ENCODE results near the gene KREMEN1.

KREMEN1 gene

GRCh38 chr22:29070490-29070889, 2.3 kb upstream of the KREMEN1 start:
- peaks cover 7 to 27% of the 10 kb centered on the region in 2 donors for H3K4me1 ChIP-seq (ENCODE audit: control insufficient read depth in 1 of 2, insufficient read depth in 2 of 2, low read length in 2 of 2)
- no peak overlapping the region for H3K4me3 ChIP-seq (ENCODE audit: low read depth in 1 of 2, low read length in 2 of 2)
- no peaks in the 10 kb centered on the region for H3K27me3 ChIP-seq (ENCODE audit: low read depth, low read length)
- H3K36me3 ChIP-seq (ENCODE audit: control insufficient read depth in 1 of 2, insufficient read depth in 2 of 2, low read length in 2 of 2): no peaks in the 10 kb centered on the region
- no peaks in the 10 kb centered on the region for H3K9me3 ChIP-seq (ENCODE audit: control insufficient read depth in 1 of 2, low read length in 2 of 2)
- H3K27ac ChIP-seq (ENCODE audit: low read length): no peak overlapping the region

GRCh38 chr22:29071261-29072045, 1.4 kb upstream of the KREMEN1 start:
- Histone ChIP-seq H3K36me3 (ENCODE audit: control insufficient read depth in 1 of 2, insufficient read depth in 2 of 2, low read length in 2 of 2) (no peaks in the 10 kb centered on the region), H3K4me1 (ENCODE audit: control insufficient read depth in 1 of 2, insufficient read depth in 2 of 2, low read length in 2 of 2) (peaks cover 4 to 27% of the 10 kb centered on the region in 2 donors), H3K27ac (ENCODE audit: low read length) (no peak overlapping the region), H3K9me3 (ENCODE audit: control insufficient read depth in 1 of 2, low read length in 2 of 2) (no peaks in the 10 kb centered on the region), H3K27me3 (ENCODE audit: low read depth, low read length) (no peaks in the 10 kb centered on the region), H3K4me3 (ENCODE audit: low read depth in 1 of 2, low read length in 2 of 2) (peak overlapping the region; percentile 32 to 73)

GRCh38 chr22:29072193-29072978, 449 bp upstream of the KREMEN1 start:
- H3K27me3 ChIP-seq (ENCODE audit: low read depth, low read length): no peaks in the 10 kb centered on the region
- H3K27ac ChIP-seq (ENCODE audit: low read length): no peak overlapping the region
- H3K4me1 ChIP-seq (ENCODE audit: control insufficient read depth in 1 of 2, insufficient read depth in 2 of 2, low read length in 2 of 2): peaks cover 4 to 27% of the 10 kb centered on the region in 2 donors
- H3K36me3 ChIP-seq (ENCODE audit: control insufficient read depth in 1 of 2, insufficient read depth in 2 of 2, low read length in 2 of 2): no peaks in the 10 kb centered on the region
- peak overlapping the region; percentile 32 to 73 for H3K4me3 ChIP-seq (ENCODE audit: low read depth in 1 of 2, low read length in 2 of 2)
- H3K9me3 ChIP-seq (ENCODE audit: control insufficient read depth in 1 of 2, low read length in 2 of 2): no peaks in the 10 kb centered on the region

GRCh38 chr22:29073618-29074275, 912 bp downstream of the KREMEN1 start:
- Histone ChIP-seq H3K9me3 (ENCODE audit: control insufficient read depth in 1 of 2, low read length in 2 of 2) (no peaks in the 10 kb centered on the region), H3K4me1 (ENCODE audit: control insufficient read depth in 1 of 2, insufficient read depth in 2 of 2, low read length in 2 of 2) (peaks cover 6 to 27% of the 10 kb centered on the region in 2 donors), H3K4me3 (ENCODE audit: low read depth in 1 of 2, low read length in 2 of 2) (peak overlapping the region; percentile 66 to 77), H3K27ac (ENCODE audit: low read length) (no peak overlapping the region), H3K36me3 (ENCODE audit: control insufficient read depth in 1 of 2, insufficient read depth in 2 of 2, low read length in 2 of 2) (no peaks in the 10 kb centered on the region), H3K27me3 (ENCODE audit: low read depth, low read length) (no peaks in the 10 kb centered on the region)

DNA sequence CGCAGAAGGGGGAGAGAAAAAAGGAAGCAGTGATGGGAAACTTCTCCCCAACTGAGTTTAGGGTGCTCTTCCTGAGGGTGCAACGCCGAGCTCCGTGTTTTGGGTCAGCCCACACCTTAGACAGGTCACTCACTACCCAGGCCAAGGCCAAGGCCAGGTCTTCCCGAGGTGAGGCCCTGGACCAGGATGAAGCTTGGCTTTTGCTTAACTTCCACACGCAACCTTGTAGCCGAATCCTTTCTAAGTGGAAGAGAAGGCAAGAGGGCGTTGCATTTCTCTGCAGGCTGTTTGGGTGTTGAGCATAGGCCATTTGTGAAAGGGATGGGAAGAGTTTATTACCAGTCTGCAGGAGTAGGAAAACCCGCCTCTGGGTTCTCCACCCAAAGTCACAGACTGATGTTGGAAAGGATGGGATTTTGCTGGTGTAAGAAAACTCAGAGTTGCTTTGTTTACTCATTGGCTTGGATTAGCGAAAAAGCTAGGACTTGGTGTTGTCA, 1.5 kb downstream of the KREMEN1 start:
- Histone ChIP-seq H3K27me3 (ENCODE audit: low read depth, low read length) (no peaks in the 10 kb centered on the region), H3K9me3 (ENCODE audit: control insufficient read depth in 1 of 2, low read length in 2 of 2) (no peaks in the 10 kb centered on the region), H3K27ac (ENCODE audit: low read length) (no peak overlapping the region), H3K4me3 (ENCODE audit: low read depth in 1 of 2, low read length in 2 of 2) (peak overlapping the region; percentile 66 to 77), H3K4me1 (ENCODE audit: control insufficient read depth in 1 of 2, insufficient read depth in 2 of 2, low read length in 2 of 2) (peaks cover 7 to 27% of the 10 kb centered on the region in 2 donors), H3K36me3 (ENCODE audit: control insufficient read depth in 1 of 2, insufficient read depth in 2 of 2, low read length in 2 of 2) (no peaks in the 10 kb centered on the region)

GRCh38 chr22:29078036-29078868, 5.4 kb downstream of the KREMEN1 start:
- Histone ChIP-seq H3K4me1 (ENCODE audit: control insufficient read depth in 1 of 2, insufficient read depth in 2 of 2, low read length in 2 of 2) (peaks cover 3 to 13% of the 10 kb centered on the region in 2 donors), H3K4me3 (ENCODE audit: low read depth in 1 of 2, low read length in 2 of 2) (no peak overlapping the region), H3K9me3 (ENCODE audit: control insufficient read depth in 1 of 2, low read length in 2 of 2) (no peaks in the 10 kb centered on the region), H3K27me3 (ENCODE audit: low read depth, low read length) (no peaks in the 10 kb centered on the region), H3K27ac (ENCODE audit: low read length) (no peak overlapping the region), H3K36me3 (ENCODE audit: control insufficient read depth in 1 of 2, insufficient read depth in 2 of 2, low read length in 2 of 2) (no peaks in the 10 kb centered on the region)

- H3K27me3 ChIP-seq (ENCODE audit: low read depth, low read length): no peaks in the 10 kb centered on the region
- no peak overlapping the region for H3K27ac ChIP-seq (ENCODE audit: low read length)
- H3K4me1 ChIP-seq (ENCODE audit: control insufficient read depth in 1 of 2, insufficient read depth in 2 of 2, low read length in 2 of 2): peaks cover 3 to 7% of the 10 kb centered on the region in 2 donors
- no peak overlapping the region for H3K4me3 ChIP-seq (ENCODE audit: low read depth in 1 of 2, low read length in 2 of 2)
- H3K9me3 ChIP-seq (ENCODE audit: control insufficient read depth in 1 of 2, low read length in 2 of 2): no peaks in the 10 kb centered on the region
- H3K36me3 ChIP-seq (ENCODE audit: control insufficient read depth in 1 of 2, insufficient read depth in 2 of 2, low read length in 2 of 2): no peaks in the 10 kb centered on the region
Observed at GRCh38 chr22:29078869-29079207, 6.0 kb downstream of the KREMEN1 start.

DNA sequence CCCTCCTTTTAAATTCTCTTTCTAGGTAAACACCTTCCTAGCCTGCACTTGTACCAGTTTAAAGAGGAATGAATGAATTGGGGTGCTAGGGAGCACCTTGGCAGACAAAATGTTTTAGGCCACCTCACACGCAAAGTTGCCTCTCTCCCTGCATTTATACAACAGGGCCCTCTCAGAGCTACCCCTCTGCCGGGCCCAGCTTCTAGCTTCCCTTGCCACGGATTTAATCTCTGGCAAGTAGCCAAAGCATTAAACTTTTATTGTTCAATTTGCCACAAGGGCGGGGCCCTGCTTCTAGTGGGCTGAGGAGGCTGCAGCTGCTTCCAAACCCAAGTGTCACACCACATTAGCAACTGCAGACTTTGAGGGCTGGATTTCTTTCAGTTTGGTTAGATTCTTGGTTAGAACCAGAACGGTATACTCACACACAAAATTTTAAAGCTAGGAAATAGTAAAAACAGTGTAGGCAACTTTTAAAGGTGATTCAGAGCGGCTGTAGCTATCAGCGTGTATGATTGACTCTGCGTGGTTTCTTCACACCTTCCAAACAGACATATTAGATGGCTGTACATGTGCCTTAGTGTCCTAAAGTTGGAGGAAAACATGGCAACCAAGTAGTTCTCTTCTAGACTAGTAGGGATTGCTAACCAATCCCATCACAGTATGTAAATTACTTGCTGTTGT, 6.5 kb downstream of the KREMEN1 start:
- peaks cover 2 to 3% of the 10 kb centered on the region in 2 donors for H3K4me1 ChIP-seq (ENCODE audit: control insufficient read depth in 1 of 2, insufficient read depth in 2 of 2, low read length in 2 of 2)
- H3K4me3 ChIP-seq (ENCODE audit: low read depth in 1 of 2, low read length in 2 of 2): no peak overlapping the region
- no peak overlapping the region for H3K27ac ChIP-seq (ENCODE audit: low read length)
- H3K27me3 ChIP-seq (ENCODE audit: low read depth, low read length): no peaks in the 10 kb centered on the region
- no peaks in the 10 kb centered on the region for H3K36me3 ChIP-seq (ENCODE audit: control insufficient read depth in 1 of 2, insufficient read depth in 2 of 2, low read length in 2 of 2)
- no peaks in the 10 kb centered on the region for H3K9me3 ChIP-seq (ENCODE audit: control insufficient read depth in 1 of 2, low read length in 2 of 2)

GRCh38 chr22:29080106-29080975, 7.5 kb downstream of the KREMEN1 start:
- Histone ChIP-seq H3K9me3 (ENCODE audit: control insufficient read depth in 1 of 2, low read length in 2 of 2) (no peaks in the 10 kb centered on the region), H3K27ac (ENCODE audit: low read length) (no peak overlapping the region)

More at GRCh38 chr22:29080106-29080975, 7.5 kb downstream of the KREMEN1 start:
- Histone ChIP-seq H3K36me3 (ENCODE audit: control insufficient read depth in 1 of 2, insufficient read depth in 2 of 2, low read length in 2 of 2) (no peaks in the 10 kb centered on the region), H3K4me1 (ENCODE audit: control insufficient read depth in 1 of 2, insufficient read depth in 2 of 2, low read length in 2 of 2) (peaks cover 0 to 3% of the 10 kb centered on the region in 2 donors), H3K4me3 (ENCODE audit: low read depth in 1 of 2, low read length in 2 of 2) (no peak overlapping the region), H3K27me3 (ENCODE audit: low read depth, low read length) (no peaks in the 10 kb centered on the region)

All from muscle layer of duodenum (tissue), 2 donors.